ENCODE measurements around the gene KIFAP3.

- TF ChIP-seq POLR2AphosphoS5 (IDR thresholded peaks at IDR 0.05; ENCODE audit: low read depth), result no peak
- no peak for TF ChIP-seq CTCF (IDR thresholded peaks at IDR 0.05; ENCODE audit: insufficient read depth, low read length)
- TF ChIP-seq REST (IDR thresholded peaks at IDR 0.05; ENCODE audit: insufficient replicate concordance, low read depth), result no peak
These were observed 7.2 kb downstream of the KIFAP3 start for GRCh38 chr1:170067253-170067819.

All from HL-60 (cell line).